Dedifferentiated amniotic fluid mesenchymal stem cell (primary cell): ENCODE results near the gene OPCML.
"Not testable (repeated sequence)": the region's sequence is repeated elsewhere in the genome, so short reads cannot be mapped to it uniquely, and the experiment has no call there.

Experiments used
- DNase-seq: peaks from one replicate; pipeline ENCODE4 v3.0.0-alpha.2; 2016; ENCODE audit errors: extremely low spot score

OPCML gene

GRCh38 chr11:132439711-132440255 is 1092.5 kb downstream of the OPCML start:
- no peak for DNase-seq

GRCh38 chr11:132438418-132438817 is 1093.9 kb downstream of the OPCML start:
- no peak for DNase-seq

- no peak for DNase-seq
Observed at GRCh38 chr11:132430429-132431062, 1101.8 kb downstream of the OPCML start.

- no peak for DNase-seq
Observed at GRCh38 chr11:132429685-132430084, 1102.6 kb downstream of the OPCML start.

GRCh38 chr11:132427611-132428010 is 1104.7 kb downstream of the OPCML start:
- no peak for DNase-seq

- no peak for DNase-seq
Observed at GRCh38 chr11:132424433-132424832, 1107.9 kb downstream of the OPCML start.

GRCh38 chr11:132423266-132423665 is 1109.0 kb downstream of the OPCML start:
- no peak for DNase-seq

GRCh38 chr11:132422722-132423121 is 1109.6 kb downstream of the OPCML start:
- no peak for DNase-seq

- no peak for DNase-seq
Observed at GRCh38 chr11:132421555-132421954, 1110.7 kb downstream of the OPCML start.

- no peak for DNase-seq
Observed at GRCh38 chr11:132414451-132414850, 1117.8 kb downstream of the OPCML start.

GRCh38 chr11:132410383-132410782 is 1121.9 kb downstream of the OPCML start:
- DNase-seq = no peak

- peak; percentile 42 for DNase-seq
Observed at GRCh38 chr11:132409573-132410355, 1122.5 kb downstream of the OPCML start.

- DNase-seq = no peak
Observed at GRCh38 chr11:132408877-132409276, 1123.4 kb downstream of the OPCML start.

GRCh38 chr11:132405728-132406127 is 1126.6 kb downstream of the OPCML start:
- DNase-seq = no peak

GRCh38 chr11:132402071-132402684 is 1130.1 kb downstream of the OPCML start:
- DNase-seq = peak; percentile 35

- DNase-seq = no peak
Observed at GRCh38 chr11:132396318-132396717, 1136.0 kb downstream of the OPCML start.

- no peak for DNase-seq
Observed at GRCh38 chr11:132395434-132395833, 1136.9 kb downstream of the OPCML start.

- no peak for DNase-seq
Observed at GRCh38 chr11:132379540-132379939, 1152.8 kb downstream of the OPCML start.

- no peak for DNase-seq
Observed at GRCh38 chr11:132373405-132374143, 1158.7 kb downstream of the OPCML start.

- not testable (repeated sequence) for DNase-seq
Observed at GRCh38 chr11:132370114-132370513, 1162.2 kb downstream of the OPCML start.

- DNase-seq = no peak
Observed at GRCh38 chr11:132367293-132367692, 1165.0 kb downstream of the OPCML start.

GRCh38 chr11:132365650-132366049 is 1166.7 kb downstream of the OPCML start:
- DNase-seq = no peak
